GM12875 (cell line): ENCODE measurements around the gene SLC12A1.

Experiments used
- H3K4me3 ChIP-seq: one replicate; pipeline ENCODE4 v1.5.1; 2011; ENCODE audit warnings: low read depth, low read length, control low read depth
- TF ChIP-seq, protein P1 (sequence below): IDR thresholded peaks from 2 replicates; pipeline ENCODE4 v1.5.1; 2011; ENCODE audit warnings: low read depth, mild to moderate bottlenecking, control low read depth, inconsistent platforms, low read length, moderate library complexity, borderline replicate concordance; ENCODE audit not compliant: insufficient read depth

SLC12A1 gene

DNA sequence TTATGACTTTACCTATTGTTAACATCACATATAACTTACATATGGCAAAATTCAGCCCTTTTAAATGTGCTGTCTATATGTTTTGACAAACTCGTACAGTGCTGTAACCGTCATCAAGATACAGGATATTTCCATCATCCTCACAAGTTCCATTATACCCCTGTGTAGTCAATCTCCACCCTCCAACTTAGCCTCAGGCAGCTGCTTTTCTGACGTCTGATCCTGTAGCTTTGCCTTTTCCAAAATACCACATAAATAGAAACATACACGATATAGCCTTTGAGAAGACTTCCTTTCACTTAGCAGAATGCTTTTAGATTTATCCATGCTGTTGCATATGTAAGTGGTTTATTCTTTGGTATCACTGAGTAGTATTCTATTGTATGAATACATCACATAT, 47.1 kb downstream of the SLC12A1 start:
- TF ChIP-seq, protein P1, sequence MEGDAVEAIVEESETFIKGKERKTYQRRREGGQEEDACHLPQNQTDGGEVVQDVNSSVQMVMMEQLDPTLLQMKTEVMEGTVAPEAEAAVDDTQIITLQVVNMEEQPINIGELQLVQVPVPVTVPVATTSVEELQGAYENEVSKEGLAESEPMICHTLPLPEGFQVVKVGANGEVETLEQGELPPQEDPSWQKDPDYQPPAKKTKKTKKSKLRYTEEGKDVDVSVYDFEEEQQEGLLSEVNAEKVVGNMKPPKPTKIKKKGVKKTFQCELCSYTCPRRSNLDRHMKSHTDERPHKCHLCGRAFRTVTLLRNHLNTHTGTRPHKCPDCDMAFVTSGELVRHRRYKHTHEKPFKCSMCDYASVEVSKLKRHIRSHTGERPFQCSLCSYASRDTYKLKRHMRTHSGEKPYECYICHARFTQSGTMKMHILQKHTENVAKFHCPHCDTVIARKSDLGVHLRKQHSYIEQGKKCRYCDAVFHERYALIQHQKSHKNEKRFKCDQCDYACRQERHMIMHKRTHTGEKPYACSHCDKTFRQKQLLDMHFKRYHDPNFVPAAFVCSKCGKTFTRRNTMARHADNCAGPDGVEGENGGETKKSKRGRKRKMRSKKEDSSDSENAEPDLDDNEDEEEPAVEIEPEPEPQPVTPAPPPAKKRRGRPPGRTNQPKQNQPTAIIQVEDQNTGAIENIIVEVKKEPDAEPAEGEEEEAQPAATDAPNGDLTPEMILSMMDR = no peak

DNA sequence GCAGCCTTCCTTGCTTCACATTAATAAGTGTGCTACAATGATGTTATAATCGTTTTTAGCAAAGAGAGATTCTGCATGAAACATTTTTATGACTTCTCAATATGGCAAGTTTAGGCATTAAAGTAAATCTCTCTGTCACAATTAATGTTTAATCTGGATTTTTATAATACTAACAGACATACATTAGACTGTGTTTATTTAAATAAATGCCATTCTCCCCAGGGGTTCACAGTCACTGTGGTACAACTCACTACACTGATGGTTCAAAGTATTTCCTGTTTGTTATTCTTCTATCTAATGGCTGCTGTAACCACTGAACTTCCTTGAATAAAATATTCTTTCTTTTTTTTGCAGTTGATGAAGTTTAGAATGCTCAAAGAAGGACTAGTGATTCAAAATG, 59.0 kb downstream of the SLC12A1 start:
- TF ChIP-seq, protein P1 = no peak

More for the DNA sequence above, 47.1 kb downstream of the SLC12A1 start:
- H3K4me3 ChIP-seq = no peak overlapping the region

DNA sequence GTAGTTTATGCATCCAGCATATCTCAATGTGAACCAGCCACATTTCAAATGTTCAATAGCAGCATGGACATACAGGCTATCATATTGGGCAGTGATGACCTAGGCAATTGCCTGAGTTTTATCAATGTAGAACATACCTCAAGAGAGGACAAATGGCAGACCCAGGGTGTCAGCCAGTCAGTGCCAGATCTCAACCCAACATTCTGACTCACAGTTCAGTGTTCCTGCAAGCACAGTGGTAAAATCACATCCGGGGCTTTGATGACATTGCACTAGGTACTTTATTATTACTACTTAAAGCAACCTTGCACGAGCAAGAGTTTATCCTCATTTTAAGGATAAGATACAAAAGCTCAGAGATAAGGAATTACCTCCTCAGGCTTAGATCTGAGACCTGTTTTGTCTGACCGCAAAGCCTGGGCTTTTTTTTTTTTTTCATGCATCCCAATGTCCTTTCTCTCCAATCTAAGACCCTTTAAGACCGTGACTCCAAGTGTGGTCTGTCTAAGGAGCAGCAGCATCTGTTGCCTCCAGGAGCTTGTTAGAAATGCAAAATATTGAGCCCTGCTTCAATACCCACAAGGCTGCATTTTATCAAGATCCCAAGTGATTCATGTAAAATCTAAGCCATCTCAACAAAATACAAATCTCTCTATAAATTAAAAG, 60.1 kb downstream of the SLC12A1 start:
- H3K4me3 ChIP-seq = no peak overlapping the region
- TF ChIP-seq, protein P1 = no peak

More for the DNA sequence above, 59.0 kb downstream of the SLC12A1 start:
- no peak overlapping the region for H3K4me3 ChIP-seq

DNA sequence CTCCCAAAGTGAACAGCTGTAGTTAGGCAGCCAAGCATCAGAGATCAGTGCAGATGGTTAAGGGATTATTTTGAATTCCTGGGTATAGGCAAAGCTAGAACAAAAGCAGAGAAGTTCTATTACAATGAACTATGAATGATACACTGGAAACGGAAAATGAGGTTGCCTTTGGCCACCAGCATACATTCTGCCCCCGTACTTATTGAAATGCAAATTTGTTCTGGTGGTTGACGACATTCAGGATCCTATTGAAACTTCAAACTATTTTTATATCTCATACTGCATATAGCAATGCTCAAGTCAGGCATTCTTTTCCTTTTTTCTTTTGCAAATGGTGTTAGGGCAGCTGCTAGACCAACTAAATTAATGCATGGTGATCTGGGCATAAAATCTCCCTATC, 61.7 kb downstream of the SLC12A1 start:
- TF ChIP-seq, protein P1 = no peak
- no peak overlapping the region for H3K4me3 ChIP-seq

DNA sequence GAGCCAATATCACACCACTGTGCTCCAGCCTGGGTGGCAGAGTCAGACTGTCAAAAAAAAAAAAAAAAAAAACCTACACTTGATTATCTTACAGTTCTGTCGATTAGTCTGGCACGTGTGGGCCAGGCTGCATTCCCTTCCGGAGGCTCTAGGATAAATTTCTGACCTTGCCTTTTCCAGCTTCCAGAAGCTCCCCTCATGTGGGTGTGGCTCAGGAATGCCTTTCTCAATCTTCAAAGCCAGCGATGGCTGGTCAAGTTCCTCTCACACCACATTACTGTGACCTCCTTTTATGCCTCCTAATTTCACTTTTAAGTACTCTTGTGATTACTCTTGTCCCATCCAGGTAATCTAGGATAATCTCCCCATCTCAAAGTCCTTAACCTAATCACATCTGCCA, 66.9 kb downstream of the SLC12A1 start:
- no peak overlapping the region for H3K4me3 ChIP-seq
- TF ChIP-seq, protein P1 = no peak

DNA sequence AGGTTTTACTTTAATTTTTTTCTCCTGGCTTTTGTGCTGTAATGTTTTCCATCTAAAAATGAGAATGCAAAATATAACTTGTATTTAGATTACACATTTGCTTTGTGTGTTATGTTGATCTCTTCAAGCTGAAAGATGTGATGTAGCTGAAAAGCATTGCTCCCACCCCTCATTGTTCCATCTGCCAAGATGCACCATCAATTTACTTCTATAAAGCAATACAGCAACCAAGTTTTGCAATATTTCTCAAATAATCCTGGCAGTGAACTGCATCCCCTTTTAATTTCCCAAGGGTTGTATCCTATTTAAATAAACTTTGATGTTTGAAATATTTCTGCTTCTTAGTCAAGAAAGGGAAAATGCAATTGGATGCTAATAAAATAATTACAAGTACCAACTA, 72.6 kb downstream of the SLC12A1 start:
- no peak overlapping the region for H3K4me3 ChIP-seq
- TF ChIP-seq, protein P1 = no peak

DNA sequence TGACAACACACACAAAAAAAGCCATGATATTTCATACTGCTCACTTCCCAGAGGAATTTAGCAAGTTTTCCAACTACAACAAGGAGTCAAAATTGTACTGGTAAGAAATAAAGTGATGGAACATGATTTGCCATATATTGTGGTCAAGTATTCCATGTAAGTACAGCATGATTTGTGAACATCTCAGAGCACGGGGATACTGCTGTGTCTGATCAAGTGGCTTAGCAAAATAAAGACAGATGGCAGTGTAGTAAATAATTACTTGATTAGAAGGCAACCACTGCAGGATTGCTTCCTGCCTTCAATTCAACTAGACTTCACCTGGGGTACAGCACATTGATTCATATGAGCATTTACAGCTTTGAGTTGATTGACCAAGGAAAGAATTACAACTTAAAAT, 73.5 kb downstream of the SLC12A1 start:
- TF ChIP-seq, protein P1 = no peak

More for the DNA sequence above, 73.5 kb downstream of the SLC12A1 start:
- no peak overlapping the region for H3K4me3 ChIP-seq
